OCI-M2 (cell line): ENCODE results near the gene CYP11A1.

Source experiments
- DNase-seq: peaks from one replicate; lab custom pipeline; 2025; ENCODE audit not compliant: unreplicated experiment; lab: John Stamatoyannopoulos, UW

The CYP11A1 gene

GRCh38 chr15:74389241-74390048 lies 22.0 kb upstream of the CYP11A1 start:
- peak; percentile 65 for DNase-seq

DNA sequence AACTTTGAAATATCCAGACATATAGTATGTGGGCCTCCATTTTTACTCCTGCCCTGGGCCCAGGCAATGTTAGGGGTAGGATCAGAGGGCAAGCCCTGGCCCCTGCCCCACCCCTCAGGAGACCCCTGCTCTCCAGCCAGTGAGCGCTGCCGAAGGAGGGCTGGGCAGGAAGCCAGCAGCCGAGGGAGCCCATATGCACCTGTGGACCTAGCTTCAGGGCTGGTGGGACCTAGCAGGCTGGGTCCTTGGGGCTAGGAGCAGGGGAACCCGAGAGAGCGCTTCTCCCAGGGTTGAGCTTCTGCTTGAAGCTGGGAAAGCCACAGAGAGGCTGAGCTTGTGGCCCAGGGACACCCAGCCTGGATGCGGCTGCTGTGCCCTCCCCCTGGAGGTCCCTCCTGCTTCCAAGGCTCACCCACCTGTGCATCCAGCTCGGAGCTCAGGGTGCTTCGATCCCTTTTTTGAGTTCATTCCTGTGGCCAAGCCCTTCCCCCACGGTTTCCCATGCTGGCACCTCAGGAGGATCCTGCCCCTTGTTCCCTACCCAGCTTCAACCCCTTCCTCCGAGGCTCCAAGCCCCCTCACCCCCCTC lies 21.0 kb upstream of the CYP11A1 start:
- no peak for DNase-seq

DNA sequence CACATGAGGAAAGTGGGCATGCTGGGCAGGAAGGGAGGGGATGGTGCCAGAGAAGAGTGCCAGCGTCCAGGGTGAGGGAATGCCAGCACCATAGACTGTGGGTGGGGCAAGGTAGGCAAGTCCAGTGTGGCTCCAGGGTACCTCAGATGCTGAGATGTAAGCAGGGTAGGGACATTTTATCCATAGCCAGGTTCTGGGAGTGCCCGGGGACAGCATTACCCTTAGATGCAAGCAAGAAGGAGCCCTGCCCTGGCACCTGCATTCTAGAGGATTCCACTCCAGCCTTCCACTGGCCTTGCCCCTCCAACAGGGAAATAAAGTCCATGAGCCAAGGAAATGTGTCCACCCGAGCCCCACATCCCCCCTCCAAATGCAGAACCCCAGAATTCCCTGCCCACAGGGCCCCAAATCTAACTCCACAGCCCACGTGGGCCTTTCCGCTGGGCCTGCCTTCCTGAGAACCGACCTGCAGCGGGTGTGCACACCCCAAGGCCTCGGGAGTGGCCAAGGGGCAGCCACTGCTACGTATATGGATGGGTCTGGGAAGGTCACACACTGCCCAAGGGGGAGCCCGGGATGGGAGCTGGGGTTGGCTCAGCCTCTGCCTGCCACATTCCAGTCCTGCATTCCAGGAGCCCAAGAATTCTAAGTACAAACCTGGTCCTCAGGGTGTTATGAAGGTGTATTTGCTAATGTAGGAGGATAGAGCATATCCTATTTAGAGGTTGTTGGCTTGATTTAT lies 20.3 kb upstream of the CYP11A1 start:
- DNase-seq: no peak

GRCh38 chr15:74387141-74387541 lies 19.7 kb upstream of the CYP11A1 start:
- no peak for DNase-seq

- no peak for DNase-seq
These were observed 19.2 kb upstream of the CYP11A1 start for GRCh38 chr15:74386496-74387140.

DNA sequence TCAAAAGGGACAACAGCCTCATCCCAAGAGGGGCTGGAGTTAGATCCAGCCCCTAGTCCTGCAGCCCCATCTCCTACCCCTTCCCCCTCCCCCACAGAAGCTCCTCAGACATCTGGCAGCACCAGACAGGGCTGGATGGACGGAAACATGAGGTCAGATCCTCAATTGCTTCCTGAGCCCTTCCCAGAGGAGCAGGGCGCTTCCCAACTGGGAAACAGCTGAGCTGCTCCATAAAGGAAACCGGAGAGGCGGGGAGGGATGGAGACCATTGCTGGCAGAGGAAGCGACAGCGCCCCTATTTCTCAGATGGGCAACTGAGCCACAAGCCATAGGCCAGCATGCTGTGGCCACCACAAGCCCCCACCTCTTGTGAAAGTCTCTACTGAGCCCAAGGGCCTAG lies 18.3 kb upstream of the CYP11A1 start:
- no peak for DNase-seq

DNA sequence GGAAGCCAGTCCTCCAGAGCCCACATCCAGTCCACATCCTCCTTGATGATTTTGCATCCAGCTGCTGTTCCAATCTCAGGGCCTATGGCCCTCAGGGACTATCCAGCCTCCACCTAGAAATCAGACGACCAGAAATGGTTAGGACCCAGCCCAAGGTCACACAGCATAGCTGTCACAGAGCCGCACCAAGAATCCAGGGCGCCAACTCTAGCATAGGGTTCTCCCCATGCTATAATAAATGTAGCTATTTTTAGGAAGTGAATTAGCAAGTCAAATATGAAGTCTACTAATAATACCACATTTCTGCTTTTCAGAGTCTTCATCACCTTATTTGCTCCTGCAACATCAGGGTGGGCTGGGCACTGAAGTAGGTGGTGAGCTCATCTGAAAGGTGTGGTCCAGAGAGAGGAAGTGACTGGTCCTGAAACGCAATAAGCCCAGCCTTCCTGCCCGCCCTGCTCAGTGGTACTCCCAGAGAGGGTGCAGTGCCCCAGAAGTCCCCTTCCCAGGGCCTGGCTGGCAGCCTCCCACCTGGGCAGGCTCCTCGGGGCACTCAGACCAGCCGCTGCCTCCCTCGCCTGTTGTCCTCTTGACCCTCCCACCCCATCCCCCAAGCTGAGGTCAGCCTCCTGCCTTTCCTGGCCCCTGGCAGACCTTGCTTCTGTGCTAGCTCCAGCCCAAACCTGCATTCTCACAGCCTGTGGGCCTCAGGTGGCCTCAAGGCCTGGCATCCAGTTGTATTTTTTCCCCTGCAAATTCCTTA lies 17.6 kb upstream of the CYP11A1 start:
- no peak for DNase-seq

DNA sequence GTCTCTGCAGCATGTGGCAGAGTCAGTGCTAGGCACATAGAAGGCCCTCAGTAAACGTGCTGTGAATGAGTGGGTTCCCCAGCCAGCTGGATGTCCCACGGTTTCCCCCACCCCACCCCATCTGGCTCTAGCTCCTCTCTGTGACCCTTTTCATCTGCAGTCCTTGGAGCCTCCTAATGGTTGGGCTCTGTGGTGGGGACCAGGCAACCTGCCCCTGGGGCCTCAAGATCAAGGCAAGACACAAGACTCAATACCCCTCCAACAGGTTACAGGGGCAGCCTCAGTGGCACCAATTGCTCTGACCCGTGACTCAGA lies 17.1 kb upstream of the CYP11A1 start:
- DNase-seq: no peak

DNA sequence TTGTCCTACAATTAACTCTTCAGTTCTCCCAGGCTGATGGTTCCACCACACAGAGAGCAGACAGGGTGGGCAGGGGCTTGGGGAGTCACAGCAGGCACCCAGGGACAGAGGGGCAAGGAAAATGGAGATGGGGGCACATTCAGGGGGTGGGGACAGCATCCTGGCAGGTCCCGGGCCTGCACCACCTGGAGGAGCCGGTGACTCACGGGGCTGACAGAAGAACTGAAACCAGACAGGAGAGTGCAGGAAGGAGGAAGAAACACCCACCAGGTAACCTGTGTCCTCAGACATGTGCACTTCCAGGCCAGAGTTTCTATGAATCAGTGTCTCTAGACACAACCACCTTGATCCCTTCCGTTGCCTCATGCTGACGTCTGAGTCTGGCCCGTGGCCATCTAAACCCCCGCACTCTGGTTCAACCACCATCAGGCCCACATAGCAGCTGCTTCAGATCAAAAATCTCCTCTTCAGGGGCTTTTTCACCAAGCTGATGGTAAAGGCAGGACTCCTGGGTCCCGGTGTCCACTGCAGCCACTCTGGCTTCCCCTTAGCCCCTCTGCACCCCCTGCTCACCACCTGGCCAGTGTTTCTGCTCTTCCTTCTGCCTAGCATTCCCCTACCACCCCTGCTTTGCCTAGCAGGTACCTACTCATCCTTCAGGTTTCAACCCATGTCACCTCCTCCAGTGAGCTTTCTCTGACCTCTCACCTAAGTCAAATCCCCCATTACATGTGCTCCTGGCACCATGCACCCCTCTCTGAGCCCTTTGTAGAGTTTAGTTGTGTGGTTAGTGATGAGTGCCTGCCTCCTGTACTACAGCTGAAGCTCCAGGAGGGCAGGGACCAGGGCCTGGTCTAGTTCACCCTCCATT lies 16.5 kb upstream of the CYP11A1 start:
- no peak for DNase-seq

GRCh38 chr15:74383286-74383685 lies 15.8 kb upstream of the CYP11A1 start:
- no peak for DNase-seq

GRCh38 chr15:74382004-74382816 lies 14.8 kb upstream of the CYP11A1 start:
- peak; percentile 41 for DNase-seq

- no peak for DNase-seq
These were observed 14.0 kb upstream of the CYP11A1 start for GRCh38 chr15:74381481-74381880.

DNA sequence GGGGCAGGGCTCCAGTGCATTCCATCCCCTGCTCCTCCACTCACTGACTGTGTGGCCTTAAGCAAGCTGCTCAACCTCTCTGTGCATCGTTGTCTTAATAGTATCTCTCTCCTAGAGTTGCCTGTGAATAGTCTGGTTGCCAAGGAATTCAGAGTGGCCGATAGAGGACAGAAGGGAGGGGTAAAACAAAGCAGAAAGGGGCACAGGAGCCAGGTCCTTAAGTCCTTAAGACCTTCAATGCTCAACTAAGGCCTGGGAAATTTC lies 13.7 kb upstream of the CYP11A1 start:
- no peak for DNase-seq

GRCh38 chr15:74380361-74381189 lies 13.1 kb upstream of the CYP11A1 start:
- no peak for DNase-seq

- no peak for DNase-seq
These were observed 11.4 kb upstream of the CYP11A1 start for GRCh38 chr15:74378848-74379247.

DNA sequence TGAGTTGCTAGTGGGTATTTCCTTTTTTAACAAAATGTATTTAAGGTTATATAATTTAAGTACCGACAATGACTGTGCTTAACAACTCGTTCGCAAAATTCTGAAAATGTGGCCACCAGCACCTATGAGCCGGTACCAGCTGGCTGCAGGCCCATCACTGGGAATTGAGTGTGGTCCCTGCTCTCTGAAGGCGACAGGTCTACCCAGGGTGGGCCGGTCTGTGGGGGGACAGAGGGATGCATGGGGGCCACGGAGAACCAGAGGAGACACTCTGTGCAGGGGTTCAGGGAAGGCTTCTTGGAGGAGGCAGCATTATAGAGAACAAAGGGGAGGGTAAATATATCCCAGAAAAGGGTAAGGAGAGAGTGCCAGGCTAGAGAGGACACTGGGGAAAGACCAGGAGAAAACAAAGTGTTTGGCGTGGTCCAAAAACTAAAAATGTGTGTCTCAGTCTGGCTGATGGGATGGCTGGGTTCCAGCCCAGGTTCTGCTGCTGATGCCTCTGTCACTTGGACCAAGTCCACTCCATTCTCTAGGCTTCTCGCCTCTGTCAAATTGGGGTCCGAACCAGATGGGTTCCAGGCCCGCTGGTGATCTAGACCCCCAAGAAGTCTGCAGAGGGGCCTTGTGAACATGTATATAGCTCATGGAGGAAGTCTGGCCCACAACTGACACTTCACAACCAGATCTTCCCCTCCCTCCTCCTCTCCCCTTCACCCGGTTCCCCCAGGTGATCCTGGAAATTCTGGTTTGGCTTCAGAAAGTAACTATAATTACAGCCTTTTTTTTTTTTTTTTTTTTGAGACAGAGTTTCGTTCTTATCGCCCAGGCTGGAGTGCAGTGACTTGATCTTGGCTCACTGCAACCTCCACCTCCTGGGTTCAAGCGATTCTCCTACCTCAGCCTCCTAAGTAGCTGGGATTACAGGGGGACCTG lies 10.7 kb upstream of the CYP11A1 start:
- no peak for DNase-seq

- DNase-seq: no peak
These were observed 9.6 kb upstream of the CYP11A1 start for GRCh38 chr15:74376825-74377581.
